Duodenal mucosa (tissue), 2 donors: ENCODE results near the gene LCAT.

Experiments
- H3K27ac ChIP-seq: one replicate; pipeline ENCODE4 v1.7.0; 2013; ENCODE audit warnings: low read depth, low read length
- H3K27me3 ChIP-seq, 2 donors: one replicate each; pipeline ENCODE4 v1.7.0; 2013; ENCODE audit warnings: low read length in 2 of 2, control low read depth in 1 of 2; ENCODE audit not compliant: insufficient read depth in 2 of 2, control insufficient read depth in 1 of 2
- H3K36me3 ChIP-seq, 2 donors: one replicate each; pipeline ENCODE4 v1.7.0; 2013; ENCODE audit warnings: low read length in 2 of 2, control low read depth in 1 of 2; ENCODE audit not compliant: insufficient read depth in 2 of 2, control insufficient read depth in 1 of 2
- H3K4me1 ChIP-seq, 2 donors: one replicate each; pipeline ENCODE4 v1.7.0; 2013; ENCODE audit warnings: low read length in 2 of 2, control low read depth in 1 of 2; ENCODE audit not compliant: insufficient read depth in 2 of 2, control insufficient read depth in 1 of 2
- H3K4me3 ChIP-seq, 2 donors: one replicate each; pipeline ENCODE4 v1.7.0; 2013; ENCODE audit warnings: low read length in 2 of 2, low read depth in 1 of 2
- H3K9ac ChIP-seq, 2 donors: one replicate each; pipeline ENCODE4 v1.7.0; 2013; ENCODE audit warnings: low read length in 2 of 2, low read depth in 1 of 2
- H3K9me3 ChIP-seq, 2 donors: one replicate each; pipeline ENCODE4 v1.7.0; 2013; ENCODE audit warnings: low read length in 2 of 2, control low read depth in 1 of 2; ENCODE audit not compliant: control insufficient read depth in 1 of 2

Gene LCAT

DNA sequence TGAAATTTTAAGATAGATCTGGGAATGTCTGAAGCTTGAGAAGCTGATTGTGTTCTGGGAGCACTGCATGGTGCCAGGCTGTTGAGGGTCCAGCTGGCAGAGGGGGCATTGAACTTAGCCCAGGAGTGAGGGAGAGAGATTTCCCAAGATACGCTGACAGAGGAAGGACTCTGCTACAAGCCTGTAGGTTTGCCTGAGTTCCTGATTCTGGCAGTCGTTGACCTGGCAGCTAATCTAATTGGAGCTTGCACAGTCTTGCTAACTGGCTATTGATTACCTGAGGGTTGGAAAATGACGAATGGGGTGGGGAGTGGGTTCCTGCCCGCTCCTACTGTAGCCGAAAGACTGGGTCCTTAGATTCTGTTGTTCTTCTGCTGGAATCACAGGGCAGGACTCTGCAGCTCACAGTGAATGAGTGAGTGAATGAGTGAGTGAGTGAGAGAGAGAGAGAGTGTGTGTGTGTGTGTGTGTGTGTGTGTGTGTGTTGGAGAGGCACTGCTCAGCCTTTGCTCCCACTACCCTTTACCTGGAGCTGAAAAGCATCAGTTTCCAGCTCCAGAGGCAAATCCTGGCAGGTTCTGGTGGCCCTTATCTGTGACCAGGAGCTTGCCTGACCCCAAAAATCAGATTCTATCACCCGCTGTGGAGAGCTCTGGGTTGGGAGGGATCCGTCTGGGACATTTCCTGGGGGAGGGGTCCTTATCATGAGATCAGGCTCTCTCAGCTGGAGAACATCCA is 29.0 kb downstream of the LCAT start:
- H3K9ac ChIP-seq, result no peak overlapping the region
- no peak overlapping the region for H3K27ac ChIP-seq
- H3K27me3 ChIP-seq, result no peaks in the 10 kb centered on the region
- no peaks in the 10 kb centered on the region for H3K9me3 ChIP-seq
- H3K36me3 ChIP-seq, result peaks cover 18 to 55% of the 10 kb centered on the region in 2 donors
- no peak overlapping the region for H3K4me3 ChIP-seq
- H3K4me1 ChIP-seq, result peaks cover 0 to 3% of the 10 kb centered on the region in 2 donors

GRCh38 chr16:67910158-67910557 is 33.8 kb downstream of the LCAT start:
- H3K9ac ChIP-seq, result no peak overlapping the region

GRCh38 chr16:67909056-67909742 is 34.7 kb downstream of the LCAT start:
- Histone ChIP-seq H3K9me3 (no peaks in the 10 kb centered on the region), H3K4me1 (no peaks in the 10 kb centered on the region), H3K27ac (no peak overlapping the region), H3K36me3 (peaks cover 16 to 27% of the 10 kb centered on the region in 2 donors), H3K9ac (no peak overlapping the region), H3K4me3 (no peak overlapping the region), H3K27me3 (no peaks in the 10 kb centered on the region)

More at GRCh38 chr16:67910158-67910557, 33.8 kb downstream of the LCAT start:
- Histone ChIP-seq H3K4me1 (no peaks in the 10 kb centered on the region), H3K9me3 (no peaks in the 10 kb centered on the region), H3K27me3 (no peaks in the 10 kb centered on the region), H3K36me3 (peaks cover 16 to 33% of the 10 kb centered on the region in 2 donors), H3K27ac (no peak overlapping the region), H3K4me3 (no peak overlapping the region)

GRCh38 chr16:67907397-67908180 is 36.3 kb downstream of the LCAT start:
- Histone ChIP-seq H3K36me3 (peaks cover 13 to 36% of the 10 kb centered on the region in 2 donors), H3K4me3 (no peak overlapping the region), H3K9ac (no peak overlapping the region)

DNA sequence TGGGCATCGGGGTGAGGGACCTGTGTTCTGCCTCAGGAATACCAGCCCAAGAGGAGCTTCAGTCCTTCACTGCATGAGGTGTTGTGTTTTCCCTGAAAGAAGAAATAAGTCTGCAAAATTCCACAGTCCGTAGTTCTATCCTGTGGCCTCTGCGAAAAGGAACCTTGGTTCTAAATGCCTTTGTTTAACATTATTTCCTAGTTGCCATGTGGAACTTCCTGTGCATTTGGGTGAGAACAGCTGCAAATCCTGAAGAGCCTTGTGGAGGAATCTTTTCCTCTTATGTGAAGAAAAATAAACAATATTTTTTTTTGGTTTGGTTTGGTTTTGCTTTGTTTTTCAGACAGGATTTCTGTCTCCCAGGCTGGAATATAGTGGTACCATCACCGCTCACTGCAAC is 41.1 kb downstream of the LCAT start:
- Histone ChIP-seq H3K36me3 (peaks cover 0 to 12% of the 10 kb centered on the region in 2 donors), H3K27me3 (no peaks in the 10 kb centered on the region), H3K4me3 (no peak overlapping the region), H3K27ac (no peak overlapping the region), H3K4me1 (no peaks in the 10 kb centered on the region), H3K9ac (no peak overlapping the region), H3K9me3 (no peaks in the 10 kb centered on the region)

More at GRCh38 chr16:67907397-67908180, 36.3 kb downstream of the LCAT start:
- no peaks in the 10 kb centered on the region for H3K9me3 ChIP-seq
- no peaks in the 10 kb centered on the region for H3K4me1 ChIP-seq
- no peak overlapping the region for H3K27ac ChIP-seq
- H3K27me3 ChIP-seq, result no peaks in the 10 kb centered on the region

DNA sequence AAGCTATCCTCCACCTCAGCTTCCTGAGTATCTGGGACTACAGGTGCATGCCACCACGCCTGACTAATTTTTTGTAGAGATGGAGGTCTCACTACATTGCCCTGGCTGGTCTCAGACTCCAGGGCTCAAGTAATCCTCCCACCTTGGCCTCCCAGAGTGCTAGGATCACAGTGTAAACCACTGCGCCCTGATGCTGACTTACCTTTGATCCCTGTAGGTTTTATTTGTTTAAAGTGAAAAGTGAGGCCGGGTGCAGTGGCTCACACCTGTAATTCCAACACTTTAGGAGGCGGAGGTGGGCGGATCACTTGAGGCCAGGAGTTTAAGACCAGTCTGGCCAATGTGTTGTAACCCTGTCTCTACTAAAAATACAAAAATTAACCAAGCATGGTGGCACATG is 42.2 kb downstream of the LCAT start:
- Histone ChIP-seq H3K9ac (no peak overlapping the region), H3K4me3 (no peak overlapping the region), H3K27ac (no peak overlapping the region), H3K36me3 (peaks cover 0 to 12% of the 10 kb centered on the region in 2 donors), H3K9me3 (no peaks in the 10 kb centered on the region), H3K27me3 (no peaks in the 10 kb centered on the region), H3K4me1 (peaks cover 0 to 1% of the 10 kb centered on the region in 2 donors)

DNA sequence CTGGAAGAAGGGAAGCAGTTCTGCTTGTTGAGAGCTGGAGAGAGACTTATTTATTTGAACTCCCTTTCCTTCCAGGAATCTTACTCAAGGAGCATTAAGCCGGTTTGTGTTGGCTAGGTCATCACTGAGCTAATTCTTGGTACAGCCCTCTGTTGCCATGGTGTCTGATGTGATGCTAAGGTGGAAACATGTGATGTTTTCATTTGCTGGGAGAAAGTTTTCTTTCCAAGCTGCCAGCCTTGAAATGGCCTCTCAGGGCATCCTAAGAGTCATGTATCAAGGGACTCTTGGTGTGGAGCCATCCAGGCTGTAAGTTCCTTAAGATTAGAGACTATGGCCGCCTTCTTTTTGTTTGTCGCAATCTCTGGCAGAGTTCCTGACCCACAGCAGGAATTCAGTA is 46.7 kb downstream of the LCAT start:
- Histone ChIP-seq H3K4me1 (peaks cover 9 to 17% of the 10 kb centered on the region in 2 donors), H3K27ac (no peak overlapping the region), H3K9me3 (no peaks in the 10 kb centered on the region), H3K36me3 (peaks cover 0 to 3% of the 10 kb centered on the region in 2 donors), H3K4me3 (no peak overlapping the region), H3K9ac (no peak overlapping the region), H3K27me3 (no peaks in the 10 kb centered on the region)

GRCh38 chr16:67893743-67894399 is 50.0 kb downstream of the LCAT start:
- H3K9ac ChIP-seq, result peak overlapping the region; percentile 97 to 98
- H3K4me1 ChIP-seq, result peaks cover 9 to 17% of the 10 kb centered on the region in 2 donors
- no peaks in the 10 kb centered on the region for H3K27me3 ChIP-seq
- peak overlapping the region; percentile 95 for H3K27ac ChIP-seq
- H3K9me3 ChIP-seq, result no peaks in the 10 kb centered on the region
- H3K36me3 ChIP-seq, result no peaks in the 10 kb centered on the region
- peak overlapping the region; percentile 84 to 88 for H3K4me3 ChIP-seq

DNA sequence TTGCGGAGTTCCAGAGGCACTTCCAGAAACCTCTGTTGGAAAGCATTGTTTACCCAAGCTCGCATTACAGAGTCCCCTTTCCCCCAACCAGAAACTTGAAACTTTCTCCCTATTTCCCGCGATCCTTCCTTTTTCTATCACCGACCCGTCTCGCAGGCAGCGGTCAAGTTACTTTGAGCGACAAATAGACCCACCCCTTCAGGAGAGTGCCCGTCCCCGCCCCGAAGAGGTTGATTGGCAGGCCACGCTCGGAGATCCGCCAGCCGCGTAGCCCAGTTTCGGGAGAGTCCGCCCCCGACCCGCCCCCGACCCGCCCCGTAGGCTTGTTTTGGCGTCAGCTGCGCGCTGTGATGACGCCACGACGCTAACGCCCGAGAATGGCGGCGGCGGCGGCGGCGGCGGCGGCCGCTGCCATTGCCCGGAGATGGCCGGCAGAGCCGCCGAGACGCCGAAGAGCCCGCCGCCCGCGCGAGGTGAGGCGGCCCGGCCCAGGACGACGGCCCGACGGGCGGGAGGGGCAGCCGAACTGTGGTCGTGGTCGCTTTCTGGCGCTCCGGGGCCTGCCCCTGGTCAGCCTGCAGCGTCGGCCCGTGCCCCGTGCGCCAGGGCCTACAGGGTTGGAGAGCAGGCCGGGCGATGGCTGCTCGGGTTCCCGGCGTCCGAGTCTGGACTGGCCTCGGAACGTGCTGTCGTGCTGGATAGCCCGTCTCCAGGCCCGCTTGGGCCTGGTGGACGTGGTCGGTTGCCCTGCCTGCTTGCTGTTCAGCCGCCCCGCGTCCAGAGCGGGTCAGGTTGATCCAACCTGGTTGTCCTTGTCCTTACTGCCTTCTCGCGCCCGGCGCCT is 50.8 kb downstream of the LCAT start, which contains the start of gene PSKH1:
TSS of gene PSKH1 (plus strand) at position 356 of the 844 bp plus-strand sequence. CDS start 15,496 bp downstream, outside the sequence.
- peaks cover 9 to 17% of the 10 kb centered on the region in 2 donors for H3K4me1 ChIP-seq
- peak within 1 kb of the TSS; percentile 95 for H3K27ac ChIP-seq
- peak within 1 kb of the TSS; percentile 97 to 98 for H3K9ac ChIP-seq
- no peaks in the 10 kb centered on the region for H3K9me3 ChIP-seq
- peak within 1 kb of the TSS; percentile 84 to 88 for H3K4me3 ChIP-seq
- H3K27me3 ChIP-seq, result no peaks in the 10 kb centered on the region
- H3K36me3 ChIP-seq, result peaks cover 0 to under 1% of the 10 kb centered on the region in 2 donors
